ENCODE measurements around the gene ZBTB16.

GRCh38 chr11:114153224-114153623 lies 93.7 kb downstream of the ZBTB16 start:
- TF ChIP-seq CBX5 (CRISPR knock-in tag; IDR thresholded peaks at IDR 0.05; ENCODE audit: borderline replicate concordance) (no peak), POLR2AphosphoS5 (IDR thresholded peaks at IDR 0.05; ENCODE audit: low read depth, low read length) (no peak), NAIF1 (CRISPR knock-in tag; IDR thresholded peaks at IDR 0.05; ENCODE audit: borderline replicate concordance) (no peak), POLR2A (IDR thresholded peaks at IDR 0.05; ENCODE audit: insufficient read depth in 1 of 2, low read depth in 2 of 2, low read length in 2 of 2) (no peak)
- TF ChIP-seq, protein P1, sequence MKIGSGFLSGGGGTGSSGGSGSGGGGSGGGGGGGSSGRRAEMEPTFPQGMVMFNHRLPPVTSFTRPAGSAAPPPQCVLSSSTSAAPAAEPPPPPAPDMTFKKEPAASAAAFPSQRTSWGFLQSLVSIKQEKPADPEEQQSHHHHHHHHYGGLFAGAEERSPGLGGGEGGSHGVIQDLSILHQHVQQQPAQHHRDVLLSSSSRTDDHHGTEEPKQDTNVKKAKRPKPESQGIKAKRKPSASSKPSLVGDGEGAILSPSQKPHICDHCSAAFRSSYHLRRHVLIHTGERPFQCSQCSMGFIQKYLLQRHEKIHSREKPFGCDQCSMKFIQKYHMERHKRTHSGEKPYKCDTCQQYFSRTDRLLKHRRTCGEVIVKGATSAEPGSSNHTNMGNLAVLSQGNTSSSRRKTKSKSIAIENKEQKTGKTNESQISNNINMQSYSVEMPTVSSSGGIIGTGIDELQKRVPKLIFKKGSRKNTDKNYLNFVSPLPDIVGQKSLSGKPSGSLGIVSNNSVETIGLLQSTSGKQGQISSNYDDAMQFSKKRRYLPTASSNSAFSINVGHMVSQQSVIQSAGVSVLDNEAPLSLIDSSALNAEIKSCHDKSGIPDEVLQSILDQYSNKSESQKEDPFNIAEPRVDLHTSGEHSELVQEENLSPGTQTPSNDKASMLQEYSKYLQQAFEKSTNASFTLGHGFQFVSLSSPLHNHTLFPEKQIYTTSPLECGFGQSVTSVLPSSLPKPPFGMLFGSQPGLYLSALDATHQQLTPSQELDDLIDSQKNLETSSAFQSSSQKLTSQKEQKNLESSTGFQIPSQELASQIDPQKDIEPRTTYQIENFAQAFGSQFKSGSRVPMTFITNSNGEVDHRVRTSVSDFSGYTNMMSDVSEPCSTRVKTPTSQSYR (CRISPR knock-in tag; IDR thresholded peaks at IDR 0.05; ENCODE audit: borderline replicate concordance): no peak

All from HepG2 (cell line).